GM08714 (cell line): ENCODE results near the gene HOXC11.

Experiments used
- H3K4me3 ChIP-seq: fragments of 200-500 bp; sonication (Bioruptor generic); 2 replicates; pipeline ENCODE4 v1.5.1; 2014; ENCODE audit warnings: mild to moderate bottlenecking, low read length, inconsistent platforms
- ZNF274 ChIP-seq: IDR thresholded peaks from 2 replicates; pipeline ENCODE4 v1.6.1; 2012; ENCODE audit warnings: mild to moderate bottlenecking, low read depth, low read length

Gene HOXC11

DNA sequence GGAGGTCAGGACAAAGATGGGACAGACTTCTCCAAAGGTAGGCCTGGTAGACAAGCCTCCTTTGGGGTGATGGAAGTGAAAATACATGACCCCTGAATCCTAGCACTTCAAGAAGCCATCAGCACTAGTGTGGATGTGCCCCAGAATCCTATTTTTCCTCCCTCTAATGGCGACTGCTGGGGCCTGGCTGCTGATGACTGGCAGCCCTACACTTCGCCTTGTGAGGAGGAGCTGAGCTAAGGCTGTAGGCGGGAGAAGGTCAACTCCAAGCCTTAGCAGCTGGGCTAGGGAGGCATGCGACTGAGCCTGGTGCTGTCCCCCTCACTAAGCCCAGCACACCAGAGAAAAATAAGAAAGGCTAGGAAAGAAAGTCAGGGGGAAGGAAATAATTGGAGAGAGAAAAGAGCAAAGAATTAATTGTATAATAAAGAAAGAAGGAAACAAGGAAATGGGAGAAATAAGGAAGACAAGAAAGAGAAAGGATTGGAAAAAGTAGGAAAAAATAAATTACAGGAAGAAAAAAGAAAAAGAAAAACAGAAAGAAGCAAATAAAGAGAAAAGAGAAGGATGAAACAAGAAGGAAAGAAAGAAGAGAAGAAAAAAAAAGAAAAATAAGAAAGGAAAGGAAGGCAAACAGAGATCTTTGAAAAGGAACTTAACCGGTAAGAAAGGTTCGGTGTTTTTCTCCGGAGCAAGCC is 7.3 kb downstream of the HOXC11 start:
- TF ChIP-seq ZNF274: no peak
- no peak overlapping the region for H3K4me3 ChIP-seq

- no peak overlapping the region for H3K4me3 ChIP-seq
- TF ChIP-seq ZNF274: no peak
These were observed 8.0 kb downstream of the HOXC11 start for GRCh38 chr12:53980802-53981496.

DNA sequence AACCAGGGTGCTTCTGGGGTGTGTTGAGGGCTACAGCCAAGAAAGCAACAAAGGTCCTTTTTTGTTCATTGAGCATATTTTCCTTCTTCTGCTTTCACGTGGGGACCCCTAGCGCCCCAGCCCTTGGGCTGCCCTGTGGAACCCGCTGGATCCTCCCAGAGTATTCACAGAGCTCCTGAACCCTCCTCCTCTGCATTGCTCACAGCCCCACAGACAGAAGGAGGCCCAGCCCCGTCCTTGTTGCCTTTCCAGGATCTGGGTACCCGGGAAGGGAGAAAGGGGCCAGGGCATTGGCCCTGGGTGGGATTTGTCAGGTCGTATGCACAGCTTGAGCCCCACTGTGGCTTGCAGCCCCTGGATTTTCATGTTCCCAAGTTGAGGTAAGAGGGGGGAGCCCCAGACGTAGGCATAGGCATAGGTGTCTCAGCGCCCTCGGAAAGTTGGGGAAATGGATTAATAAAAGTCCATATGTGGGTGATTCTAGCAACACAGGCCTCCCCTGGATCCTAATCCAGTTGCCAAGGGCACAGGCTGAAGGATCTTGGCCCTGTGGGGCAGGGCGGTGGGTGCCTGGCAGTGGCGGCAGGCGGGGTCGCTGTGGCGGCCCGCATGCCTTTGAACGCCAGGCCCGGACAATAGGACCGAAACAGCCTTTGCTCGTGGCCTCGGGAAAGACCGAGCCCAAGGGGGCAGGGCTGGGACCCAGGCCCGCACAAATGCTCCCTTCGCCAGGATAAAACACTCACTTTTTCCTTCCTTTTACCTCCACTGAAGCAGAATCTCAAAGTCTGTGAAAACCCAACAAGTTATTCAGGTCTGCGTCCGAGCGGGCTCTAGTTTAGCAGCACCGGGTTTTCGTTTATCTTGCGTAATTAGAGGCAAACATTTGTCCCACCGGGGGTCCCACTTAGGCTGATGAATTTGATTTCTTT is 9.0 kb downstream of the HOXC11 start:
- TF ChIP-seq ZNF274: no peak
- no peak overlapping the region for H3K4me3 ChIP-seq

- TF ChIP-seq ZNF274: no peak
- no peak overlapping the region for H3K4me3 ChIP-seq
These were observed 10.0 kb downstream of the HOXC11 start for GRCh38 chr12:53982648-53983567.

DNA sequence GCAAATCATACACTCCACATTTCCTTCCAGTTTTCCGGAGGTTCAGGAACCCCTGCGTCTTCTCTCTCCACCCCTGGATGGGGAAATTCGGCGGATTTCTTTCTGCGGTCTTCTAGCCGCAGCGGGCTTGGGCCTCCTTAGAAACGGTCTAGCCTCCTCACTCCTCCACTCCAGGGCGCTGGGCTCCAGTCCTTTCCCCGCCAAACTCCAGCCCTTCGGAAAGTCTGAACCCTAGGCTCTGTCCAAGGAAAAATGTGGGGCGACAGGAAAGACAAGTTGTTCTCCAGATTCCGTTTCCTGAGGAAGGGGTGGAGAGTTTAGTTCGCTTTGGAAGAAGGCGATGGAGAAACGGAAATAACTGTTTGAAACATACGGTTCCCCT is 10.6 kb downstream of the HOXC11 start:
- no peak overlapping the region for H3K4me3 ChIP-seq
- TF ChIP-seq ZNF274: no peak

GRCh38 chr12:53983950-53984572 is 11.1 kb downstream of the HOXC11 start:
- H3K4me3 ChIP-seq: no peak overlapping the region

GRCh38 chr12:53984901-53985691 is 12.2 kb downstream of the HOXC11 start, which contains the start of gene HOXC10:
TSS of gene HOXC10 (plus strand) at chr12:53985146. CDS start at chr12:53985260, 114 bp downstream.
- H3K4me3 ChIP-seq: no peak within 1 kb of the TSS
- no peak for TF ChIP-seq ZNF274

More at GRCh38 chr12:53983950-53984572, 11.1 kb downstream of the HOXC11 start:
- TF ChIP-seq ZNF274: no peak

DNA sequence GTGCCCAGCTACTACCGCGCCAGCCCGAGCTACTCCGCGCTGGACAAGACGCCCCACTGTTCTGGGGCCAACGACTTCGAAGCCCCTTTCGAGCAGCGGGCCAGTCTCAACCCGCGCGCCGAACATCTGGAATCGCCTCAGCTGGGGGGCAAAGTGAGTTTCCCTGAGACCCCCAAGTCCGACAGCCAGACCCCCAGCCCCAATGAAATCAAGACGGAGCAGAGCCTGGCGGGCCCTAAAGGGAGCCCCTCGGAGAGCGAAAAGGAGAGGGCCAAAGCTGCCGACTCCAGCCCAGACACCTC is 12.7 kb downstream of the HOXC11 start:
- H3K4me3 ChIP-seq: no peak overlapping the region
- TF ChIP-seq ZNF274: no peak

- no peak overlapping the region for H3K4me3 ChIP-seq
- no peak for TF ChIP-seq ZNF274
These were observed 13.2 kb downstream of the HOXC11 start for GRCh38 chr12:53985994-53986685.

DNA sequence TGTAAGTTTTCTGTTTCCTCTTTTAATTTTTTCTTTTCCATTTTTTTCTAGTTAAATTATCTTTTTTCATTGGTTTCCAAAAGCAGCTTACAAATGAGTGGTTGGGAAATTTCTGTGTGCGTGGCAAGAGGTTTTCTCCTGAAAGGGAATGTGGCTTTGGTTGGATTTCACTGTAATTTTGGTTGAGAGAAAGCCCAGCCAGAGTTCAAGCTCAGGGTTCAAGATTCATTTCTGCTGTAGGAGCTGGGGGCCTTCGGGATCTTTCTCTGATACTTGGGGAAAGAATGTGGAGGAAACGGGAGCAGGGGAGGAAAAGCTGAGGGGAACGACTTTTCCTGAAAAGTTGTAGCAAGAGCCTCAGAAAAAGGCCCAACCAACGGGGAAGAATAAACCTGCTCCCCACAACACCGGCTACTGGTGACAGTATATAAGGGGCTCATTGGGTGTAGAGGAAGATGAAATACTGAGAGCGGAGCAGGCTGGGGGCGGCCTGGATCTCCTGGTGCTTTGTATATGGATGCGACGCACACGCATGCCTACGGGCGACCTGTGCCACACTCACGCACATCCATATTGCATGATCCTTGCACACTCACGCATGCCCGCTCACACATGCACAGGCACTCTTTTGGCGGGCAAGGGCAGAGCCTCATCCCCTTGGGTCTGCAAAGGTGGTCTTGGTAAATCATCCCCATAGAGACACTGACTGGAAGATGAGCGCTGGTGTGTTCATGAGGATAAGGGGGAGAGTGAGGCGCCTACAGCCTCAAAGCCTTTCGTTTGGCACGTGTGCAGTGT is 14.0 kb downstream of the HOXC11 start:
- TF ChIP-seq ZNF274: no peak
- H3K4me3 ChIP-seq: no peak overlapping the region

GRCh38 chr12:53987787-53988230 is 14.9 kb downstream of the HOXC11 start:
- H3K4me3 ChIP-seq: no peak overlapping the region
- TF ChIP-seq ZNF274: no peak
